Measurements from ENCODE around the gene USP3.

- TF ChIP-seq ZNF704 (CRISPR knock-in tag; IDR thresholded peaks at IDR 0.05; ENCODE audit: borderline replicate concordance) (no peak), ZNF451 (CRISPR knock-in tag; IDR thresholded peaks at IDR 0.05) (no peak)
Observed at GRCh38 chr15:63517202-63517601, 12.8 kb downstream of the USP3 start.

Measured in HepG2 (cell line).